WTC11 (cell line): ENCODE measurements around the gene IRF7. TPM values are rescaled to one million over a fixed set of nuclear protein-coding genes. Genes with fewer than 3 reads are reported as not detected.

Experiments used
- ATAC-seq: fragments of 200-7000 bp; cut with Tn5 transposase; 2 replicates; pipeline ENCODE4 v1.10.0; 2021; ENCODE audit warnings: mild to moderate bottlenecking, moderate library complexity
- CTCF ChIA-PET: fragments of 300-600 bp; sonication (Branson Sonifier 250); formaldehyde crosslinking; loops from one replicate; lab custom pipeline; 2021; ENCODE audit warnings: antibody characterized with exemption; lab: Charles Lee
- POLR2A ChIA-PET: fragments of 350-600 bp; sonication (Branson Sonifier 250); formaldehyde crosslinking; loops from one replicate; lab custom pipeline; 2021; ENCODE audit warnings: antibody characterized with exemption; lab: Charles Lee
- DNase-seq: peaks from one replicate; pipeline ENCODE4 v3.0.0; 2021; ENCODE audit warnings: low spot score
- H3K27ac Mint-ChIP-seq: 2 replicates; pipeline ENCODE4 v1.8.0; 2021; ENCODE audit warnings: mixed read lengths
- H3K27me3 Mint-ChIP-seq: 2 replicates; pipeline ENCODE4 v1.8.0; 2021; ENCODE audit warnings: low read depth, mild to moderate bottlenecking, moderate library complexity, mixed read lengths
- H3K36me3 Mint-ChIP-seq: 2 replicates; pipeline ENCODE4 v1.8.0; 2021; ENCODE audit warnings: mixed read lengths
- H3K4me1 Mint-ChIP-seq: 2 replicates; pipeline ENCODE4 v1.8.0; 2022; ENCODE audit warnings: mixed read lengths
- H3K4me3 Mint-ChIP-seq: 2 replicates; pipeline ENCODE4 v1.8.0; 2021; ENCODE audit warnings: mild to moderate bottlenecking, moderate library complexity, mixed read lengths
- H3K9me3 Mint-ChIP-seq: 2 replicates; pipeline ENCODE4 v1.8.0; 2021; ENCODE audit warnings: mixed read lengths
- AR ChIP-seq: fragments of 250-450 bp; sonication (Bioruptor Pico); IDR thresholded peaks from 2 replicates; pipeline ENCODE4 v1.9.0; 2021; ENCODE audit warnings: mild to moderate bottlenecking
- ARID4B ChIP-seq: sonication (generic); formaldehyde crosslinking; IDR thresholded peaks from 2 replicates; pipeline ENCODE4 v1.8.0; 2023; ENCODE audit warnings: missing genetic modification reagents, mild to moderate bottlenecking, borderline replicate concordance
- ESRRA ChIP-seq: sonication (generic); formaldehyde crosslinking; IDR thresholded peaks from 2 replicates; pipeline ENCODE4 v1.8.1; 2022; ENCODE audit warnings: mild to moderate bottlenecking, missing genetic modification reagents, borderline replicate concordance
- FOXP4 ChIP-seq: sonication (generic); formaldehyde crosslinking; IDR thresholded peaks from 2 replicates; pipeline ENCODE4 v1.8.0; 2022; ENCODE audit warnings: mild to moderate bottlenecking, missing genetic modification reagents
- MXD4 ChIP-seq: fragments of 250-450 bp; sonication (Bioruptor Pico); IDR thresholded peaks from 2 replicates; pipeline ENCODE4 v1.8.0; 2021; ENCODE audit warnings: mild to moderate bottlenecking, moderate library complexity, borderline replicate concordance
- NFATC4 ChIP-seq: fragments of 250-450 bp; sonication (Bioruptor Pico); IDR thresholded peaks from 2 replicates; pipeline ENCODE4 v1.9.0; 2021; ENCODE audit warnings: mild to moderate bottlenecking
- NFE2L1 ChIP-seq: sonication (generic); formaldehyde crosslinking; IDR thresholded peaks from 2 replicates; pipeline ENCODE4 v1.8.1; 2023; ENCODE audit warnings: missing genetic modification reagents
- NR2C2 ChIP-seq: sonication (generic); formaldehyde crosslinking; IDR thresholded peaks from 2 replicates; pipeline ENCODE4 v1.8.0; 2022; ENCODE audit warnings: mild to moderate bottlenecking, missing genetic modification reagents
- OVOL2 ChIP-seq: fragments of 250-450 bp; sonication (Bioruptor Pico); IDR thresholded peaks from 2 replicates; pipeline ENCODE4 v1.9.0; 2021; ENCODE audit warnings: mild to moderate bottlenecking, borderline replicate concordance
- SP1 ChIP-seq: sonication (generic); formaldehyde crosslinking; conservative IDR thresholded peaks from 2 replicates; pipeline ENCODE4 v1.8.1; 2022; ENCODE audit warnings: missing genetic modification reagents
- STAT6 ChIP-seq: sonication (generic); formaldehyde crosslinking; conservative IDR thresholded peaks from 2 replicates; pipeline ENCODE4 v1.8.1; 2023; ENCODE audit warnings: mild to moderate bottlenecking, low read depth, missing genetic modification reagents, moderate library complexity
- ZNF219 ChIP-seq: sonication (generic); formaldehyde crosslinking; IDR thresholded peaks from 2 replicates; pipeline ENCODE4 v1.8.0; 2023; ENCODE audit warnings: missing genetic modification reagents, mild to moderate bottlenecking, borderline replicate concordance
- ZNF281 ChIP-seq: sonication (generic); formaldehyde crosslinking; IDR thresholded peaks from 2 replicates; pipeline ENCODE4 v1.8.0; 2023; ENCODE audit warnings: mild to moderate bottlenecking, missing genetic modification reagents
- ZNF512 ChIP-seq: sonication (generic); formaldehyde crosslinking; IDR thresholded peaks from 2 replicates; pipeline ENCODE4 v1.8.1; 2022; ENCODE audit warnings: missing genetic modification reagents, borderline replicate concordance
- ZNF671 ChIP-seq: fragments of 250-450 bp; sonication (Bioruptor Pico); IDR thresholded peaks from 2 replicates; pipeline ENCODE4 v1.8.0; 2021; ENCODE audit warnings: mild to moderate bottlenecking
- total RNA-seq: library from RNA; stranded (reverse); gene quantifications from 3 replicates; pipeline ENCODE4 v1.2.3, GENCODE V29; 2021

The IRF7 gene
- total RNA-seq, 1 experiment from 2014 or later, result 11.1 TPM

- TF ChIP-seq FOXP4 (CRISPR knock-in tag), result no peak
These were observed 4.5 kb downstream of the IRF7 start (continued) for GRCh38 chr11:611001-611996.

- H3K36me3 Mint-ChIP-seq, result peaks cover 23% of the 10 kb centered on the region
- H3K9me3 Mint-ChIP-seq, result no peaks in the 10 kb centered on the region
- CTCF ChIA-PET, result no interaction called here
- H3K27ac Mint-ChIP-seq, result no peak overlapping the region
- POLR2A ChIA-PET, result no interaction called here
- no peak for DNase-seq
- no peak for ATAC-seq
- H3K4me1 Mint-ChIP-seq, result 0 out of 2 replicates have a peak, but pooled peaks cover 4% of the 10 kb centered on the region
- H3K27me3 Mint-ChIP-seq, result no peaks in the 10 kb centered on the region
- H3K4me3 Mint-ChIP-seq, result no peak overlapping the region
- no peak for TF ChIP-seq ZNF281 (CRISPR knock-in tag)
- no peak for TF ChIP-seq ESRRA (CRISPR knock-in tag)
- TF ChIP-seq MXD4 (CRISPR knock-in tag), result no peak
- TF ChIP-seq OVOL2 (CRISPR knock-in tag), result no peak
- no peak for TF ChIP-seq ARID4B (CRISPR knock-in tag)
- no peak for TF ChIP-seq STAT6 (CRISPR knock-in tag)
- TF ChIP-seq ZNF219 (CRISPR knock-in tag), result no peak
- no peak for TF ChIP-seq ZNF671 (CRISPR knock-in tag)
- TF ChIP-seq NFATC4 (CRISPR knock-in tag), result no peak
- no peak for TF ChIP-seq NR2C2
- TF ChIP-seq NFE2L1 (CRISPR knock-in tag), result no peak
- no peak for TF ChIP-seq ZNF512 (CRISPR knock-in tag)
- TF ChIP-seq SP1 (CRISPR knock-in tag), result no peak
- TF ChIP-seq AR (CRISPR knock-in tag), result no peak
These were observed 5.5 kb downstream of the IRF7 start for GRCh38 chr11:610146-610801.
